Upper lobe of left lung (tissue), 6 donors: ENCODE data around the gene ODAD3. TPM values are rescaled to one million over a fixed set of nuclear protein-coding genes. Genes with fewer than 3 reads are reported as not detected.

Source experiments
- ATAC-seq, 2 donors: fragments of 200-7000 bp; cut with Tn5 transposase; one replicate each; pipeline ENCODE4 v1.9.1; 2022; ENCODE audit warnings: mild to moderate bottlenecking in 2 of 2, moderate library complexity in 2 of 2; ENCODE audit not compliant: low FRiP score in 2 of 2
- DNase-seq, 2 donors: peaks; one replicate each; pipeline ENCODE4 v3.0.0-alpha.2; 2019 to 2020
- H3K27ac ChIP-seq, 4 donors: fragments of 200-600 bp; sonication (generic); one replicate each; pipeline ENCODE4 v1.5.1; 2016 to 2019
- H3K27me3 ChIP-seq, 4 donors: fragments of 200-600 bp; sonication (generic); one replicate each; pipeline ENCODE4 v1.5.1; 2017 to 2019
- H3K36me3 ChIP-seq, 4 donors: fragments of 200-600 bp; sonication (generic); one replicate each; pipeline ENCODE4 v1.5.1; 2016 to 2019
- H3K4me1 ChIP-seq, 4 donors: fragments of 200-600 bp; sonication (generic); one replicate each; pipeline ENCODE4 v1.5.1; 2018 to 2019
- H3K4me3 ChIP-seq, 4 donors: fragments of 200-600 bp; sonication (generic); one replicate each; pipeline ENCODE4 v1.5.1; 2017 to 2019; ENCODE audit warnings: mild to moderate bottlenecking in 2 of 4, moderate library complexity in 1 of 4
- H3K9me3 ChIP-seq, 4 donors: fragments of 200-600 bp; sonication (generic); one replicate each; pipeline ENCODE4 v1.5.1; 2018 to 2019
- CTCF ChIP-seq, 6 experiments: fragments of 450-650 bp in 4 of 6; fragments of 200-600 bp in 2 of 6; sonication (generic) in 2 of 6; IDR thresholded peaks; one replicate each; pipeline ENCODE4 v1.5.1; 2016 to 2019; ENCODE audit warnings: antibody characterized with exemption in 6 of 6
- EP300 ChIP-seq, 4 donors: sonication (generic); formaldehyde crosslinking; IDR thresholded peaks; one replicate each; pipeline ENCODE4 v1.5.1; 2017; ENCODE audit warnings: antibody characterized with exemption in 4 of 4, control low read depth in 2 of 4
- POLR2A ChIP-seq, 4 donors: fragments of 450-650 bp; IDR thresholded peaks; one replicate each; pipeline ENCODE4 v1.5.1; 2016 to 2017; ENCODE audit warnings: antibody characterized with exemption in 4 of 4, mild to moderate bottlenecking in 2 of 4
- POLR2AphosphoS5 ChIP-seq, 2 donors: sonication (generic); formaldehyde crosslinking; IDR thresholded peaks; one replicate each; pipeline ENCODE4 v1.5.1; 2017; ENCODE audit warnings: antibody characterized with exemption in 2 of 2
- WGBS, 2 donors: methylation state at CpG; one replicate each; pipeline ENCODE4 v1.1.5; 2017 to 2018; 5-methylcytosine and 5-hydroxymethylcytosine counted together
- total RNA-seq, 6 donors: library from RNA; depleted of rRNA in 4 of 6; stranded (reverse); fragments of >200 nt in 4 of 6; gene quantifications; one replicate each; pipeline versions ENCODE4 v1.1.0 to v1.2.1, GENCODE V29; 2016 to 2021
- donor health status: DM: no; HTN: no; CAD: no; lungs with moderate emphysema.
- donor health status: DM: no; HTN: yes; CAD: no; lungs with severe emphysema.

The ODAD3 gene
- total RNA-seq, 6 donors from 2014 or later, result 0.34 to 11.1 (median 4.1) TPM

DNA sequence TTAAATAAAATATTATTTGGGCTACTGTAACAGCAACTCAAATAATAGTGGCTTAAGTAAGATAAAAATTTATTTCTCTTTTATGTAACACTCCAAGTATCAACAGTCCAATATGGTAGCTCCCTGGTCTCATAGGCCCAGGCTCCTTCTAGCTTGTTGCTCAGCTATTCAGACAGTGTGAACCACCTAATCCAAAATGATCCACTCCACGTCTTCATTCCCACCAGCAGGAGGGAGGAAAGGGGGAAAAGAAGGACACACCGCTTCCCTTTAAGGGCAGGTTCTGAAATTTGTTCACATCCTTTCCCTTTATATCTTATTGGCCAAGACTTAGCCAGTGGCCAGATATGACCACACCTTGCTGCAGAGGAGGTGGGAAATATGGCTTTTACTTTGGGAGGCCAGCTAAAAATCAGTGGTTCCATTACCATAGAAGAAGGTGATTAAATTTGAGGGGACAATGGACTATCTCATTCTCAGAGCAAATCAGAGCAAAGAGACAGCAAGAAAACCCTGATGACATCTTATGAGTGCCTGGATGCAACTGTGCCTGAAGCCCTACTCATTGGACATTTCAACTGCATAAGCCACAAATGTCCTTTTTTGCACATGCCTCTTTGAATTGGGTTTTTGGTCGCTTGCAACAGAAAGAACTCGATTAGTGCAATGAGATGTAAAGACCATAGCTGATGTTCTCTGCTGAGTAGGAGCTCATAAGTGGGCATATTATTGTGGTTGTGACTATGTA, 43.8 kb downstream of the ODAD3 start:
- 73 to 79% methylated on average over 4 of the region's 4 CpGs for WGBS, 2 donors
- Histone ChIP-seq H3K9me3 (peaks cover 0 to 7% (median 3%) of the 10 kb centered on the region in 4 donors), H3K4me3 (no peak overlapping the region), H3K36me3 (peaks cover 0 to 6% (median 2%) of the 10 kb centered on the region in 4 donors), H3K27me3 (no peaks in the 10 kb centered on the region), H3K4me1 (peaks cover 7 to 14% (median 13%) of the 10 kb centered on the region in 4 donors), H3K27ac (no peak overlapping the region)
- TF ChIP-seq EP300 (IDR thresholded peaks at IDR 0.05) (no peak), CTCF (IDR thresholded peaks at IDR 0.05) (no peak), POLR2A (IDR thresholded peaks at IDR 0.05) (no peak), POLR2AphosphoS5 (IDR thresholded peaks at IDR 0.05) (no peak)
- ATAC-seq (no peak), DNase-seq (no peak)

DNA sequence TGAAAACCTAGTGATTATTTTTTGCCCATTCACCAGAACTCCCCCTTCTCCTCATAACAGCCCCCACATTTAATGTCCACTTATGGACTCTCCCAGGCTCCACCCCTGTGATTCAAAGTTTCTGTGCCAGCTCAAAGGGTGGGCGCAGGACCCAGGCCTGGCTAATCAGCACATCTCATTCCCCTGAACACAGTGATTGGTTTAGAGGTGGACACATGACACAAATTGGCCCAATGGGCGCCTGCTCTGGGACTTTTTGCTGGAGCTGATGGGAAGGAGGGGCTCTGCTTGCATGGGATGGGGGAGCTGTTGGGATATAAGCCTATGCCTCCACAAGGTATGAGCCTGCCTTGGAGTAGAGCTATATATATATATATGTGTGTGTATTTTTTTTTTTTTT, 44.6 kb downstream of the ODAD3 start:
- 94 to 96% methylated on average over 2 of the region's 2 CpGs for WGBS, 2 donors

GRCh38 chr19:11387162-11388034, 47.5 kb downstream of the ODAD3 start:
- peak in 1 of 2 donors; percentile 37 for ATAC-seq
- DNase-seq, result peak in 1 of 2 donors; percentile 38
- H3K27ac ChIP-seq, result peak overlapping the region; percentile 6 to 58 (median 47)
- H3K27me3 ChIP-seq, result peaks cover 0 to 3% (median 0%) of the 10 kb centered on the region in 4 donors
- H3K9me3 ChIP-seq, result peaks cover 0 to 7% (median 3%) of the 10 kb centered on the region in 4 donors
- no peak overlapping the region for H3K4me3 ChIP-seq
- no peaks in the 10 kb centered on the region for H3K36me3 ChIP-seq
- peaks cover 26 to 40% (median 36%) of the 10 kb centered on the region in 4 donors for H3K4me1 ChIP-seq
- TF ChIP-seq EP300 (IDR thresholded peaks at IDR 0.05) (no peak), POLR2A (IDR thresholded peaks at IDR 0.05) (no peak), CTCF (IDR thresholded peaks at IDR 0.05) (no peak), POLR2AphosphoS5 (IDR thresholded peaks at IDR 0.05) (no peak)
- WGBS, 2 donors, result 57 to 58% methylated on average over 19 of the region's 19 CpGs

More for the DNA sequence above, 44.6 kb downstream of the ODAD3 start:
- Histone ChIP-seq H3K27ac (no peak overlapping the region), H3K4me3 (no peak overlapping the region), H3K9me3 (peaks cover 0 to 7% (median 3%) of the 10 kb centered on the region in 4 donors), H3K27me3 (no peaks in the 10 kb centered on the region), H3K4me1 (peaks cover 7 to 14% (median 13%) of the 10 kb centered on the region in 4 donors), H3K36me3 (peaks cover 0 to 6% (median 2%) of the 10 kb centered on the region in 4 donors)
- DNase-seq (no peak), ATAC-seq (no peak)
- no peak for TF ChIP-seq POLR2A (IDR thresholded peaks at IDR 0.05)
- TF ChIP-seq EP300 (IDR thresholded peaks at IDR 0.05), result no peak
- TF ChIP-seq CTCF (IDR thresholded peaks at IDR 0.05), result no peak
- no peak for TF ChIP-seq POLR2AphosphoS5 (IDR thresholded peaks at IDR 0.05)

DNA sequence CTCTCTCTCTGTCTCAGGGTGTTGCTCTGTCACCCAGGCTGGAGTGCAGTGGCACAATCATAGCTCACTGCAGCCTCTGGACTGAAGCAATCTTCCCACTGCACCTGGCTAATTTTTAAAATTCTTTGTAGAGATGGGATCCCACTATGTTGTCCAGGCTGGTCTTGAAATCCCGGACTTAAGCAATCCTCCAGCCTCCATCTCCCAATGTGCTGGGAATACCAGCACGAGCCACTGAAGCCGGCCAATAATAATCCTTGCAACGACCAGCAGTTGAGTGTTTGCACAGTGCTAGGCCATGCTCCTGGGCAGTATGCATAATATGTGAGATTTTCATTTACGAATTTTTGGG, 50.2 kb downstream of the ODAD3 start:
- DNase-seq, result no peak
- no peak for ATAC-seq
- Histone ChIP-seq H3K4me3 (no peak overlapping the region), H3K27me3 (peaks cover 0 to 3% (median 0%) of the 10 kb centered on the region in 4 donors), H3K9me3 (no peaks in the 10 kb centered on the region), H3K36me3 (no peaks in the 10 kb centered on the region), H3K27ac (peak overlapping the region in 1 of 4 donors; percentile 72), H3K4me1 (peaks cover 46 to 62% (median 54%) of the 10 kb centered on the region in 4 donors)
- WGBS, 2 donors, result 81 to 88% methylated on average over 5 of the region's 5 CpGs
- TF ChIP-seq POLR2A (IDR thresholded peaks at IDR 0.05) (no peak), EP300 (IDR thresholded peaks at IDR 0.05) (no peak), CTCF (IDR thresholded peaks at IDR 0.05) (no peak), POLR2AphosphoS5 (IDR thresholded peaks at IDR 0.05) (no peak)
